Colonic mucosa (tissue), 4 donors: ENCODE results near the gene PCCB. TPM values are rescaled to one million over a fixed set of nuclear protein-coding genes. Genes with fewer than 3 reads are reported as not detected.
"Not testable (repeated sequence)": the region's sequence is repeated elsewhere in the genome, so short reads cannot be mapped to it uniquely, and the experiment has no call there.

ENCODE experiments used
- DNase-seq: peaks from one replicate; pipeline ENCODE4 v3.0.0-alpha.2; 2020
- H3K27ac ChIP-seq: fragments of 200-600 bp; one replicate; pipeline ENCODE4 v1.8.0; 2021
- H3K27me3 ChIP-seq: fragments of 200-600 bp; one replicate; pipeline ENCODE4 v1.8.0; 2021
- H3K36me3 ChIP-seq: fragments of 200-600 bp; one replicate; pipeline ENCODE4 v1.8.0; 2021
- H3K4me1 ChIP-seq: fragments of 200-600 bp; one replicate; pipeline ENCODE4 v1.8.0; 2021; ENCODE audit warnings: mild to moderate bottlenecking
- H3K4me3 ChIP-seq: fragments of 200-600 bp; one replicate; pipeline ENCODE4 v1.8.0; 2021
- H3K9ac ChIP-seq, 2 donors: one replicate each; pipeline ENCODE4 v1.7.0; 2013; ENCODE audit warnings: control low read depth in 2 of 2, low read depth in 2 of 2, low read length in 2 of 2
- H3K9me3 ChIP-seq: fragments of 200-600 bp; one replicate; pipeline ENCODE4 v1.8.0; 2021
- CTCF ChIP-seq: fragments of 200-600 bp; IDR thresholded peaks from one replicate; pipeline ENCODE4 v1.8.0; 2022; ENCODE audit warnings: antibody characterized with exemption, mild to moderate bottlenecking
- intact Hi-C: fragments of 100-400 bp; cut with DNase I; formaldehyde crosslinking; loops from one replicate; pipeline ENCODE4 v1.14.1; 2022
- total RNA-seq, 2 donors: library from RNA; stranded (reverse); fragmentation: NEBNext Ultra II Directional in 1 of 2; extraction: Animal tissue kit (Norgen Biotek cat#: 25700) in 1 of 2; gene quantifications; one replicate each; pipeline ENCODE4 v1.2.1, GENCODE V29; 2021
- donor health status: healthy.
- donor health status: DM: no; HTN: no; CAD: no.
- donor health status: DM: no; HTN: no; CAD: no.

Gene PCCB
- total RNA-seq, 2 donors from 2014 or later = 60.0 to 67.0 TPM

GRCh38 chr3:136366289-136366688 lies 116.1 kb downstream of the PCCB start:
- H3K27ac ChIP-seq = no peak overlapping the region
- H3K9me3 ChIP-seq = no peaks in the 10 kb centered on the region
- H3K4me3 ChIP-seq = no peak overlapping the region
- no peak for TF ChIP-seq CTCF
- H3K36me3 ChIP-seq = no peaks in the 10 kb centered on the region
- DNase-seq = no peak
- H3K4me1 ChIP-seq = no peaks in the 10 kb centered on the region
- H3K27me3 ChIP-seq = no peaks in the 10 kb centered on the region
- H3K9ac ChIP-seq = no peak overlapping the region
- intact Hi-C loops = no loop called here

GRCh38 chr3:136375800-136376199 lies 125.7 kb downstream of the PCCB start:
- H3K27me3 ChIP-seq, intact Hi-C loops, H3K36me3 ChIP-seq, DNase-seq, H3K27ac ChIP-seq, H3K9ac ChIP-seq, H3K4me3 ChIP-seq, H3K9me3 ChIP-seq, H3K4me1 ChIP-seq: not testable (repeated sequence)

- TF ChIP-seq CTCF = no peak
- H3K36me3 ChIP-seq = no peaks in the 10 kb centered on the region
- no peaks in the 10 kb centered on the region for H3K4me1 ChIP-seq
- no peak for DNase-seq
- H3K27me3 ChIP-seq = no peaks in the 10 kb centered on the region
- H3K9me3 ChIP-seq = no peaks in the 10 kb centered on the region
- H3K9ac ChIP-seq = no peak overlapping the region
- H3K4me3 ChIP-seq = no peak overlapping the region
- no peak overlapping the region for H3K27ac ChIP-seq
- intact Hi-C loops = no loop called here
Observed at GRCh38 chr3:136377508-136377907, 127.4 kb downstream of the PCCB start.

- Histone ChIP-seq H3K27me3 (no peaks in the 10 kb centered on the region), H3K9ac (no peak overlapping the region), H3K9me3 (no peaks in the 10 kb centered on the region), H3K4me1 (no peaks in the 10 kb centered on the region), H3K36me3 (no peaks in the 10 kb centered on the region), H3K4me3 (no peak overlapping the region), H3K27ac (no peak overlapping the region)
- intact Hi-C loops = no loop called here
- TF ChIP-seq CTCF = no peak
- no peak for DNase-seq
Observed at GRCh38 chr3:136378011-136378410, 127.9 kb downstream of the PCCB start.

Other genes with a start within 250 kb of the PCCB start
- 10 to 100 TPM; 23.5 to 31.0 TPM for gene MSL2, start 54.0 kb upstream of the PCCB start, total RNA-seq